GM18868 (cell line): ENCODE results near the gene LOXL3.

ENCODE experiments used
- ATAC-seq: cut with Tn5 transposase; IDR thresholded peaks from one replicate; pipeline ENCODE4 v1.9.1; 2021; ENCODE audit warnings: mild to moderate bottlenecking, moderate library complexity; ENCODE audit not compliant: unreplicated experiment

Gene LOXL3

GRCh38 chr2:74553892-74554819 is at the start of gene LOXL3, which contains the start of gene DOK1:
Gene LOXL3 (minus strand): TSS chr2:74553942. CDS start chr2:74552634, 1,308 bp downstream.
Gene DOK1 (plus strand): TSS chr2:74554720. CDS start chr2:74554755, 35 bp downstream.
- peak; percentile 61 for ATAC-seq

DNA sequence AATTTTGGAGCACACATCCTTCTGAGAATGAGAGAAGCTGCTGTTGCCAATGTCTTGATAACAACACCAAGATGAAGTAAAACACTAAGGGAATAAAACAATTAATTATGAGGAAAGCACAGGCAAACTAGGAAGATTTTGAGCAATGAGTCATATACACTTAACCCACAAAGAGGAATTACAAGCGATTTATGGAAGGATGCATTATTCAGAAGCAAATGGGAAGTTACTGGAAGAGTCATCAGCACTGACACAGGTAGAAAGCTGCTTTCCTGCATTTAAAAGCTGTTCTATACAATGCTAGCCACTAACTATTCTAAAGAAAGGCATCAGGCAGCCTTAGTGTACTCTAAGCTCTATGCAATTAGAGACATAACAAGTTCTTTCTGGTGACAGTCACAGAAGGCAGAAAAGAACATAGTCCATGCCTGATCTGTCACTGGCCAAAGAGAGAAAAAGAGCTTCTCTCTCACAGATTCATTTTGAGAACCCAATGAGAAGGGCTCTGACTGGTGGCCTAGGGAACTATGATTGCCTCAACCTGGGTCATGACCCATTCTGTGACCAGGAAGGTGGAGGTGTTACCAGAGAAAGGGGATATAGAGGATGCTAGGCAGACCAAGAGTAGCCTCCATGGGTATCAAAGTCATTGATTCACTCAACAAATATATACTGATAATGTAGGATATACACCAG is 49.0 kb upstream of the LOXL3 start:
- no peak for ATAC-seq

DNA sequence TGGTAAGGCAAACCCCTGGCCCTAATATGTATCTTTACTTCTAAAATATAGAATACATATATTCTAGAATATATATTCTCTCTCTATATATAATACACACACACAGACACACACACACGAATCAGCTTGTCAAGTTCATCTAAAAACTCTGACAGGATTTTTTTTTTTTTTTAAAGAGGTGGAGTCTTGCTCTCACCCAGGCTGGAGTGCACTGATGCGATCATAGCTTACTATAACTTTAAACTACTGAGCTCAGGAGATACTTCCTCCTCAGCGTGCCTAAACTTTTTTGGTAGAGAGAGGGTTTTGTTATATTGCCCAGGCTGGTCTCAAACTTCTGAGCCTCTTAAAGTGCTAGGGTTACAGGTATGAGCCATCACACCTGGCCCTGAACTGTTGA is 45.9 kb upstream of the LOXL3 start:
- ATAC-seq = no peak

DNA sequence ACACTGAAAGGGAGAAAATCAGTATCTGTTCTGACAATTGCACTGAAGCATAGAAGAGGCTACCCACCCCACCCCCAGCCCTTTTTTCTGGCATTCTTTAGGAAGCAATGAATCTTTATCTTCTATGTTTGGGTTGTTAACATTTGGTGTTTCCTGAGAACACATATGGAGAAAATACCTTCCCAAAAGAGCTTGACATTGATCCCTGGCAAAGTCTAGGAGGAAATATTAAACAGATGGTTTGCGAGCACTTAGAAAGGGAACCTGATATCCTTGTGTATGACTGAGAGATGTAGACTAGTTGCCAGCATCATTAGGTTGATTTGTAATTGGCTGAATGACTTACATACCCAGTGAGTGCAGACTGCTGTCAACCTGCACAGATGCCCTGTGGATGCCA is 43.7 kb upstream of the LOXL3 start:
- ATAC-seq = no peak

GRCh38 chr2:74596584-74596983 is 42.8 kb upstream of the LOXL3 start:
- ATAC-seq = no peak

- ATAC-seq = no peak
These were observed 40.4 kb upstream of the LOXL3 start for GRCh38 chr2:74593826-74594772.

DNA sequence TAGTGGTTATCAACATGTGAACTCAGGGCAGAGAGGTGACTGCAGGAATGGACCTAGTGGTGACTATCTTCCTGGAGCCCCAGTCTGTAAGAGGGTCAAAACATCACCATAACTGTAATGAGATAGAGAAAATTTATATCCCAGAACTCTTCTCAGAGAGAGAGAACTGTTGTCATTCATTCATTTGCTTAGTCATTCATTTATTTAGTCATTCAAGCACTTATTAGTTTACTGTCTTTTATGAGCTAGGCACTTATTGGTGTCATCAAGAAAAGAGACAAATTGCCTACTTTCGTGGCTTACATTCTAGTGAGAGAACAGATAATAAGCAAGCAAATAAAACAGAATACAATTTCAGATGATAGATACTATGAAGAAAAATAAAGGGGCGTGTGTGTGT is 34.9 kb upstream of the LOXL3 start:
- ATAC-seq = no peak

DNA sequence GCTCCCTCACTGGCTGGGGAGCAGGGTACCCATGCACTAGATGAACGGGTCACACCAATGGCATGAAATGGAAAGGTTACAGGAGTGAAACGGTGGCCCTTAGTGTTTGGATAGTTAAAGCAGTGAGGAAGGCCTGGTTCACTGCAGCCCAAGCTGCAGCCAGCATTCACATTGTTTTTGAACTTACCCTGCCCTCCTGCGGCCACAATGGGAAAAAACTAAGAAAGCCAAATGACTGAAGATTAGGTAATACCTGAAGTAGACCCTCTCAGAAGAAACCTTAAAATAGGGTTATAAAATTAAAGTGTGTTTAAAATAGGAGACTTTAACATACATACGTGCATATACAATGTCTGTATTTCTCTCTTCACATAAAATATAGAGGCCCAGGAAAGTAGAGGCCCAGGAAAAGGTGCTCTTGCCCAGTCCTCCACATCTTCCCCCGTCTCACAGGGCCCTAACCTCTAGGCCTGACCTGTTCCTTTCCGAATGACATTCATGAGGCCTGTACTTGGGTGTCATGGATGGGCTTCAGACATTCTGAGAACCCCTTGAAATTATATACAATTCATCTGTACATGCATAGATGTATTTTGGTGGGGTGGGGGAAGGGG is 34.0 kb upstream of the LOXL3 start:
- peak; percentile 63 for ATAC-seq

DNA sequence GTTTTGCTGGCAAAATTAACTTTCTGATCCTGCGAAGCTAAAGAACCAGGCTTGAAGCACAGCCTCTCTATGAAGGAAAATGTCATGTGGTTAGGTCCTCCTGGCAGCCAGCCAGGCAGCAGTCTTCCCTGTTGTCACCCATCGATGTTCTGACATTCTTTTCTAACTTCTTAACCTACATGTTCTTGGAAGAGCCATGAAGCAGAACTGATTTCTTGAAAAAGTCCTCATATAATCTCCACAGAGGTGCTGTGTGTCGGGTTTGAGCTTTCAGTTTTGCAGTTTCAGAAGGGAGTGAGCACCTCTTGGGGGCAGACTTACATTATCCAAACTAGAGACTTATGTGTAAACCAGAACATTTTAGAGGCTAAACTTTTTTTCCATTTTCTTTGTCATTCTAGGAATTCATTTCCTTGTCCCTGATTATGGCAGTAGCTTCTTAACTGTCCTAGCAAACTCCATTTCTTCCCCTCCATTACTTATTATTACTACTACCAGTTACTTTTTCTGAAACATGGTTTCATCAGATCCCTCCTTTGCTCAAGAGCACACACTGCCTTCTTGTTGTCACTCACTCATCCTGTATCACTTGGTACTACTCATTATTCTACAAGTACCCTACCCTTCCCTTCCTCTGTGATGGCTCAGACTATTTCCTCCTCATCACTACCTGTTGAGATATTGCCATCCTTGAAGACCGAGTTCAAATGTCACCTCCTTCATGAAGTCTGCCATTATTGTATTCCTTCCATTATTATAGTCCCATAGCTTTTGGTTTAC is 31.9 kb upstream of the LOXL3 start:
- peak; percentile 46 for ATAC-seq

GRCh38 chr2:74584088-74584645 is 30.4 kb upstream of the LOXL3 start:
- peak; percentile 78 for ATAC-seq

DNA sequence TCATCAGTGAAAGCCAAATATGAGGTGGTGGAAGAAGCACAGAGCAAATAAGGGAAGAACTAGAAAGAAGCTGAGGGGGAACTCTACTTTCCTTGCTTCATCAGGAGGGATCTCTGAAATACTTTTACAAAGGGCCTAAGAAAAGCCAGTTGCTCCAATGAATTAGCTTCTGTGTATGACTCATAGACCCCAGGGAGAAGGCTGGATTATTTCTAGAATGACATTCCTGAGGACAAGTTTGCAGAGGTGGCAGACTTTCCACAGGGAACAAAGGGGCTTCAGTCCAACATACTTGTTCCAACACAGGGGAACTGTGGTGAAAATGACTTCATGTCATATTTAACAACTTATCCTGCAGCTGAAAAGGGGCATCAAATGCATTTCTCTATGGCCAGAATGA is 29.8 kb upstream of the LOXL3 start:
- no peak for ATAC-seq

GRCh38 chr2:74582184-74582583 is 28.4 kb upstream of the LOXL3 start:
- ATAC-seq = no peak

- no peak for ATAC-seq
These were observed 27.7 kb upstream of the LOXL3 start for GRCh38 chr2:74581463-74581862.

DNA sequence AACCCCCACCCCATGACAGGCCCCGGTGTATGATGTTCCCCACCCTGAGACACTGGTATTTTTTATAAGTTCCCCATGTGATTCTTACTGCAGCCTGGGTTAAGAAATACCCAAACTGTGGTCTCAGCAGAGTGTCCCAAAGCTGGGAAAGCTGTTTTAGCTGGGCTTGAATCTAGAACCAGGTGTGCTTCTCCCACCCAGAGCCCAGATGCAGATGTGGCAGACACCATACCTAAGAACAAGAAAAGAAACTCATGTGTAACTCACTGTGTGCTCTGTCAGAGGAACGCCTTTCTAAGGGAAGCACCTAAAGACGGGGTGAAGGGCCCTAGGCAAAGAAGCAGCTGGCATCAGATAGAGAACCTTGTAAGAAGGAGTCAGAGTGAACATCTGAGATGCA is 24.7 kb upstream of the LOXL3 start:
- ATAC-seq = peak; percentile 66

DNA sequence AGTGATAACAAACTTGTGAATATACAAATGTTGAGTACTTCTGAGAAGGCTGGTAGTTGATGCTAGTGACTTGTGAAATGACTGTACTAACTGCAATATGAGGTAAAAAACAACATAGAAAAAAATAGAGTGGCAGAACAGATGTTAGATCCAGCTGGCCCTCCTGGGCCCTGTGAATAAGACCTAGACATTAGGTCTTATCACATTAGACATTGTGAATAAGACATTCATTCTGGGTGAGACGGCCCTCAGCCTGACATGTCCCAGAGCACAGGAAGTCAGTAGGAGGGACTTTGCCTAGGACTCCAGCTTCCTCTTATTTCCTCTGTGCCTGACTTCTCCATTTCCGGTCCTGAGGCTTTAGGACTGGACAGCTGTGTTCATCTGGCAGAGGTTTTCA is 23.7 kb upstream of the LOXL3 start:
- ATAC-seq = peak; percentile 43

DNA sequence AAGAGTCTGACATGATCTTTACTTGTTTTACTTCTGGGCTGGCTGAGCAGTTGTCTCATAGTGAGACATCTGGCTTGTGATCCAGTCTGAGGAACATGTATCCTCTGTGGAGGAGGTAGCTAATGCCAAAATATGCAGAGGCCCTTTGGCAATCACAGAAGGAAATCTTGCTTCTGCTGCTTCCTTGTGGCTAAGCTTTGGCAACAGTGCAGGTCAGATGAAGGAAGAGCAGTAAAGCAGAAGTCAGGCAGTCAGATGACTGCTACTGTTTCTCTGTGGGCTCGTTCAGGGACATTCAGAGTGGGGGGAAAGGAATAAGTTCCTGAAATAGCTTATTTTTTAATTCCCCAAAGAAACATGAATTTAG is 23.1 kb upstream of the LOXL3 start:
- peak; percentile 16 for ATAC-seq

DNA sequence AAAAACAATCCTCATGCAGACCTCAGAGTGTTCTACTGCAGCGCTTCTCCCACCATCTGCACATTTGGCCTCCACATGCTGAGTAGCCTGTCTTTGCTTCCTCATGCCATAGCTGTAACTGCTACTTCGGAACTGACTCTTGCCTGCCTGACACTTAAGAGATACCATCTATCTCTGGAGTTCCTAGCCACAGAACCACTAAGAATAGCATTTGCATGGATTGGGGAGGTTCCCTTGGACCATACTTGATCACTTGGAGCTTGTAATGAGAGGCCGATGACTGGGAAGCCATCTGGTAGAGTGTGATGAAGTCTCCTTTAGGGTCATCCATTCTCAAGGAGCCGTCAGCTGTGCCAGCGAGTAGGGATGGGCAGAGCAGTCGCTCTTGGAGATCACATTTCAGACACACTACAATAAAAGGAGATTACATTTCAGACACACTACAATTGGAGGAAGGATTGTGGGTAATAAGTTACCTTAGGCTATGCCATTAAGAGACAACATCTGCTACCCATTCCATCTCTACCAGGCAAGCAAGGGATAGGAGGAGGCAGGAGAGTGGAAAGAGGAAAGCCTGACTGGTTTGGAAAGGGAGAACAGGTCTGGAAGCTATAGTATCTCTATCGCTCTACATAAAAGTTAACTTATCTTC is 22.6 kb upstream of the LOXL3 start:
- ATAC-seq = no peak

- no peak for ATAC-seq
These were observed 21.6 kb upstream of the LOXL3 start for GRCh38 chr2:74575320-74575719.
